ENCODE results near the gene INPP5A. TPM values are rescaled to one million over a fixed set of nuclear protein-coding genes. Genes with fewer than 3 reads are reported as not detected.

Gene INPP5A
- polyA plus RNA-seq, 4 donors = 21.1 to 25.0 (median 22.8) TPM

DNA sequence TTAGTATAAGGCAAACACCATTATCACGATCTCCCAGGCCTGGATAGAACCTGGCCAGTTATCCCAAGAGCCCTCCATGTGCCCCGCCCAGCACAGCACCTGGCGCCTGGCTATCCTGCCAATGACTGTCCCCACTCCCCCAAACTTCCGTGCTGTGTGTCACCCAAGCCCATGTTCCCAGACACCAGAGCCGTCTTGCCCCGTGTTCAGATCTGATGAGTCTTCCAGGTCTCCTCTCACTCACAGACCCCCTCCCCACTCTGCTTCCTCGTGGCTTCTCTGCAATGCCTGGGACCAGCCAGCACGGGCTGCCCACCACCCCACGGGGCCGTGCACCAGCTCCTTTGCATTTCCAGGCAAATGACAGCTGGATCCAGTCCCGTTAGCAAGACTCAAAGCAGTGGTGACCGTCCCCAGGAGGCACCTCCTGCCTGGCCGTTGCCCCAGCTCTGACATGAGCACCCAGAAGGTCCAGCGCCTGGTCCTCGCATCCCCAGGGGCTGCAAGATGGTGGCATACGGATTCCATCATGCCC lies 43.8 kb upstream of the INPP5A start:
- H3K27me3 ChIP-seq (ENCODE audit: control insufficient read depth in 3 of 3, insufficient read depth in 3 of 3, low read length in 3 of 3) = peaks cover 0 to 2% (median 0%) of the 10 kb centered on the region in 3 donors
- DNase-seq (no peak), FAIRE-seq (no peak)
- no peaks in the 10 kb centered on the region for H3K9me3 ChIP-seq (ENCODE audit: control insufficient read depth in 2 of 2, insufficient read depth in 1 of 2, low read depth in 1 of 2, low read length in 1 of 2)
- H3K27ac ChIP-seq (ENCODE audit: low read depth in 1 of 3, low read length in 2 of 3) = no peak overlapping the region
- no peaks in the 10 kb centered on the region for H3K36me3 ChIP-seq (ENCODE audit: control insufficient read depth in 3 of 3, insufficient read depth in 2 of 3, low read depth in 1 of 3, low read length in 3 of 3)
- no peak overlapping the region for H3K4me3 ChIP-seq (ENCODE audit: low read depth in 1 of 3, low read length in 3 of 3)
- H3K4me1 ChIP-seq (ENCODE audit: control insufficient read depth in 3 of 3, insufficient read depth in 2 of 3, low read depth in 1 of 3, low read length in 2 of 3) = no peaks in the 10 kb centered on the region
- WGBS, 3 donors = 70 to 81% (median 73%) methylated on average over 16 of the region's 16 CpGs

DNA sequence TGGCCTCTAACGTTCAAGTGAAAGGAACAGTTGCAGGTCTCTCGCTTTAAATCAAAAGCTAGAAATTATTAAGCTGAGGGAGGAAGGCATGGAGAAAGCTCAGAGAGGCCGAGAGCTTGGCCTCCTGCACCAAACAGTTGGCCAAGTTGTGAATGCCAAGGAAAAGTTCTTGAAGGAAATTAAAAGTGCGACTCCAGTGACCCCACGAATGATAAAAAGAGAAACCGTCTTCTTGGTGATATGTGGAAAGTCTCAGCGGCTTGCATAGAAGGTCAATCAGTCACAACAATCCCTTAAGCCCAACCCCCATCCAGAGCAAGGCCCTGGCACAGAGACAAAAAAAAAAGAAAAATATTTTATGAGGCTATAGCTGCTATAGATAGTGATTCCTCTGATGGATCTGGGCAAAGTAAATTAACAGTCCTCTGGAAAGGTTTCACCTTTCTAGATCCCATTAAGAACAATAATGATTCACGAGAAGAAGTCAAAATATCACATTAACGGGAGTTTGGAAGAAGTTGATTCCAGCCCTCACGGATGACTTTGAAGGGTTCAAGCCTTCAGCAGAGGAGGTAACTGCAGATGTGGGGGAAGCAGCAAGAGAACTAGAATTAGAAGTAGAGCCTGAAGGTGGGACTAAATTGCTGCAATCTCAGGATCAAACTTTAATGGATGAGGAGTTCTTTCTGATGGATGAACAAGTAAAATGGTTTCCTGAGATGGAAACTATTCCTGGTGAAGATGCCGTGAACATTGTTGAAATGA lies 42.5 kb upstream of the INPP5A start:
- no peak overlapping the region for H3K27ac ChIP-seq (ENCODE audit: low read depth in 1 of 3, low read length in 2 of 3)
- no peak for FAIRE-seq

DNA sequence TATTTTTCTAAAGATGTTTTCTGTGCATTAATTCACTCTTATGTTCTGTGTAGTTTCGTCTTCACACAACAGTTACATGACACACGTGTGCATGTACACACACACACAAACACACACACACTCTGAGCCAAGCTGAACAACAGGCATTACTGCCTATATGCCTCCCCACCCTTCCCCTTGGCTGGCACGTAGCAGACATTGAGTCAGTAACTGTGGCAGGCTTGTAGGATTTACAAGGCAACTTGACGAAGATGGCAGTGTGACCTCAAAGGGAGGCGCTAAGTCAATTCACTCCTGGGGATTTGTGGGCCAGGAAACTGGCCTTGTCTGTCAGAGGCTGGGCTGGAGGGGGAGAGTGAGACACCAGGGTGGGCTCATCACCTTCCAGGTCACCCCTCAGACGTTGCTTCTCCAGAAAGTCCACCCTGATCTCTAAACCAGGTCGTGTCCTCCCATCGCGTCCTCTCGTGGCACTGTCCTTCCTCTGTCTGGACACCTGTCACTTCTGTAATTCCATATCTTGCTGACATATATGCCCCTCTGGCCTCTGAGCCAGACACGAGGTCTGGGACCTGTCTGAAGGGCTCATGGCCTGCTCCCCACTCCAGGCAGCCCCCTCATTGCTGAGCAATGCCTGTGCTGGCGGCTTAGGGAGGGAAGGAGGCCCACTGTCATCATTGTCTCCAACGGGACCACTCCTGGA lies 41.1 kb upstream of the INPP5A start:
- no peak for FAIRE-seq
- Histone ChIP-seq H3K36me3 (ENCODE audit: control insufficient read depth in 3 of 3, insufficient read depth in 2 of 3, low read depth in 1 of 3, low read length in 3 of 3) (no peaks in the 10 kb centered on the region), H3K9me3 (ENCODE audit: control insufficient read depth in 2 of 2, insufficient read depth in 1 of 2, low read depth in 1 of 2, low read length in 1 of 2) (no peaks in the 10 kb centered on the region), H3K4me3 (ENCODE audit: low read depth in 1 of 3, low read length in 3 of 3) (no peak overlapping the region), H3K27ac (ENCODE audit: low read depth in 1 of 3, low read length in 2 of 3) (no peak overlapping the region), H3K27me3 (ENCODE audit: control insufficient read depth in 3 of 3, insufficient read depth in 3 of 3, low read length in 3 of 3) (peaks cover 0 to 2% (median 0%) of the 10 kb centered on the region in 3 donors), H3K4me1 (ENCODE audit: control insufficient read depth in 3 of 3, insufficient read depth in 2 of 3, low read depth in 1 of 3, low read length in 2 of 3) (no peaks in the 10 kb centered on the region)
- DNase-seq = no peak
- 78 to 82% (median 79%) methylated on average over 13 of the region's 13 CpGs for whole genome bisulfite sequencing, 3 donors

More for the DNA sequence above, 42.5 kb upstream of the INPP5A start:
- no peak for DNase-seq
- no peaks in the 10 kb centered on the region for H3K9me3 ChIP-seq (ENCODE audit: control insufficient read depth in 2 of 2, insufficient read depth in 1 of 2, low read depth in 1 of 2, low read length in 1 of 2)
- no peaks in the 10 kb centered on the region for H3K36me3 ChIP-seq (ENCODE audit: control insufficient read depth in 3 of 3, insufficient read depth in 2 of 3, low read depth in 1 of 3, low read length in 3 of 3)
- H3K4me1 ChIP-seq (ENCODE audit: control insufficient read depth in 3 of 3, insufficient read depth in 2 of 3, low read depth in 1 of 3, low read length in 2 of 3) = no peaks in the 10 kb centered on the region
- peaks cover 0 to 2% (median 0%) of the 10 kb centered on the region in 3 donors for H3K27me3 ChIP-seq (ENCODE audit: control insufficient read depth in 3 of 3, insufficient read depth in 3 of 3, low read length in 3 of 3)
- WGBS, 3 donors = 37 to 65% (median 46%) methylated on average over 11 of the region's 11 CpGs
- H3K4me3 ChIP-seq (ENCODE audit: low read depth in 1 of 3, low read length in 3 of 3) = no peak overlapping the region

DNA sequence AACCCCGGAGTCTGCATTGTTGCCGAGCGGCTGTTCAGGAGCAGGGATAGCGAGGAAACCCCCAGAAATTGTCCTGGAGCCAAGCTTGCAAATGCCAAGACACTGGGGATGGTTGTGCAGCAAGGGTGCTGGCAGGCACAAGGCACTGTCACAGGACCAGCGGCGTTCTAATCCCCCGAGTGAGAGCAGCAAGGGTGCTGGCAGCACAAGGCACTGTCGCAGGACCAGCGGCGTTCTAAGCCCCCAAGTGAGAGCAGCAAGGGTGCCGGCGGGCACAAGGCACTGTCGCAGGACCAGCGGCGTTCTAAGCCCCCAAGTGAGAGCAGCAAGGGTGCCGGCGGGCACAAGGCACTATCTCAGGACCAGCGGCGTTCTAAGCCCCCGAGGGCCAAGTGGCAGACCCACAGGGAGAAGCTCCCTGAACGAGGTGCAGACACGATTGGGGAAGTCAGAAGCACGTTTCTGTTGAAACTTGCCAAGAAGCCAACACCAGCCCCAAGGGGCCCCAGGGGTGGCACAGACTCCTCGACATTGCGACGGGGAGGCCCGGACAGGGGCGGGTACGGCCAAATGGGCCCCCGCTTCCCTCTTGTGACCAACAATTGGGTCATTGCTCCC lies 40.4 kb upstream of the INPP5A start:
- Histone ChIP-seq H3K36me3 (ENCODE audit: control insufficient read depth in 3 of 3, insufficient read depth in 2 of 3, low read depth in 1 of 3, low read length in 3 of 3) (no peaks in the 10 kb centered on the region), H3K9me3 (ENCODE audit: control insufficient read depth in 2 of 2, insufficient read depth in 1 of 2, low read depth in 1 of 2, low read length in 1 of 2) (no peaks in the 10 kb centered on the region), H3K27me3 (ENCODE audit: control insufficient read depth in 3 of 3, insufficient read depth in 3 of 3, low read length in 3 of 3) (peaks cover 0 to 2% (median 0%) of the 10 kb centered on the region in 3 donors), H3K4me1 (ENCODE audit: control insufficient read depth in 3 of 3, insufficient read depth in 2 of 3, low read depth in 1 of 3, low read length in 2 of 3) (no peaks in the 10 kb centered on the region), H3K4me3 (ENCODE audit: low read depth in 1 of 3, low read length in 3 of 3) (no peak overlapping the region), H3K27ac (ENCODE audit: low read depth in 1 of 3, low read length in 2 of 3) (no peak overlapping the region)
- WGBS, 3 donors = 80 to 87% (median 84%) methylated on average over 28 to 30 of the region's 30 CpGs
- FAIRE-seq = no peak
- DNase-seq = no peak

DNA sequence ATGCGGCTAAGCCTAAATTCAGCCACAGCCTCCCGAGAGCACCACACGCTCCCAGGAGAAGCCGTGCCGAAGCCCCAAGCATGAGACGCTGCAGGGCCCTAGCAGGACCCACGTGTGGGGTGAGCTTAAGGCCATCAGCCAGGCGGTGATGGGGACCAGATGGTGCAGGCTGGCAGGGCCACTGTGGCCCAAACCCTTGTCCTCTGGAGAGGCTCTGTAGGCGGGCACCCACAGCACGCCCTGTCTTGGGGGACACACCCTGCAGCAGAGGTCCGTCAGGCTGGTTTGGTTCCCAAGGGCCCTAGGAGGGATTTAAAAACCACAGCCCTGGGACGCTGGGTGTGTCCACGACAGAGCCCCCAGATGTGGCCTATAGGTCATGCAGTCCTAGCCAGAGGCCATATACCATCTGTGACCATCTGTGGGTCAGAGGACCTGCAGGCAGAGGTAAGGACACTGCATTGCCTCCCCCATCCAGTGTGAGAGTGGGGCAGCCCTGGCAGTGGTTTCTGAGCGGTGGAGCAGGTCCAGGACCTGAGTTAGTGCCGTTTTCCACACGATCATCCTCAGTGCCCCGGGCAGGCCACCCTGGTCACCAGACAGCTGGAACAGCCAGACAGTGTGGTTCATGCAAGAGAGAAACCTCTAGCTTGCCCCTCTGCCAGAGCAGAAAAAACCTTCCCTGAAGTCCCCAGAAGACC lies 39.6 kb upstream of the INPP5A start:
- no peak for FAIRE-seq
- Histone ChIP-seq H3K27me3 (ENCODE audit: control insufficient read depth in 3 of 3, insufficient read depth in 3 of 3, low read length in 3 of 3) (peaks cover 0 to 2% (median 0%) of the 10 kb centered on the region in 3 donors), H3K4me3 (ENCODE audit: low read depth in 1 of 3, low read length in 3 of 3) (no peak overlapping the region), H3K27ac (ENCODE audit: low read depth in 1 of 3, low read length in 2 of 3) (no peak overlapping the region), H3K36me3 (ENCODE audit: control insufficient read depth in 3 of 3, insufficient read depth in 2 of 3, low read depth in 1 of 3, low read length in 3 of 3) (no peaks in the 10 kb centered on the region), H3K4me1 (ENCODE audit: control insufficient read depth in 3 of 3, insufficient read depth in 2 of 3, low read depth in 1 of 3, low read length in 2 of 3) (no peaks in the 10 kb centered on the region), H3K9me3 (ENCODE audit: control insufficient read depth in 2 of 2, insufficient read depth in 1 of 2, low read depth in 1 of 2, low read length in 1 of 2) (no peaks in the 10 kb centered on the region)
- DNase-seq = no peak
- 77 to 84% (median 84%) methylated on average over 16 to 17 of the region's 17 CpGs for WGBS, 3 donors

DNA sequence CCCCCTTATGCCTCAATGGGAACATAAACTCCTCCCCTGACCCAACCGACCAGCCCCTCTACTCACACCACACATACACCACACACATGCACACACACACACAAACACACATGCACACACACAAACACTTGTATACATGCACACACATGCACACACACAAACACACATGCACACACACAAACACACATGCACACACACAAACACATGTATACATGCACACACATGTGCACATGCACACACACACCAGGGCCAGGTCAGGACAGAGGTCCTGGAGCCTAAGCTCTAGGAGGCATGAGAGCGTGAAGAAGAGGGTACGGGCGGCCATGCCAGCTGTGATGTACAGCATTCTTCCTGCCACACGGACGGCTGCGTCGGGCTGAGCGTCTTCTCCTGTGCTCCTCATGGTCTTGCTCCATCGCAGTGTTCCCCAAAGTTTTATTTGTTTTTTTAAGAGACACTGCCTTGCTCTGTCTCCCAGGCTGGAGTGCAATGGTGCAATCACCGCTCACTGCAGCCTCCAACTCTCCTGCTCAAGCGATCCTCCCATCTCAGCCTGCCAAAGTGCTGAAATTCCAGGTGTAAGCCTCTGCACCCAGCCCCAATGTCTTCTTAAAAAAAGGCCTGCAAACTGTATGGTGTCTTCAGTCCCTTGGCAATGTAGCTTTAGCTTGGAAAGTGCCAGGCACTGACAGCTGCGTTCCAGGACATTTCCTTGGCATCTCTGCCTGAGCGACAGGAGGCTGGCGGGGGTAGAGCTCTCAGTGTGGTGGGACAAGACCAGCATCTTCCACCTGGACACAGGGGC lies 38.8 kb upstream of the INPP5A start:
- DNase-seq (no peak), FAIRE-seq (no peak)
- 84 to 92% (median 91%) methylated on average over 15 of the region's 15 CpGs for WGBS, 3 donors
- no peaks in the 10 kb centered on the region for H3K4me1 ChIP-seq (ENCODE audit: control insufficient read depth in 3 of 3, insufficient read depth in 2 of 3, low read depth in 1 of 3, low read length in 2 of 3)
- no peak overlapping the region for H3K27ac ChIP-seq (ENCODE audit: low read depth in 1 of 3, low read length in 2 of 3)
- no peaks in the 10 kb centered on the region for H3K36me3 ChIP-seq (ENCODE audit: control insufficient read depth in 3 of 3, insufficient read depth in 2 of 3, low read depth in 1 of 3, low read length in 3 of 3)
- peaks cover 0 to 2% (median 0%) of the 10 kb centered on the region in 3 donors for H3K27me3 ChIP-seq (ENCODE audit: control insufficient read depth in 3 of 3, insufficient read depth in 3 of 3, low read length in 3 of 3)
- H3K9me3 ChIP-seq (ENCODE audit: control insufficient read depth in 2 of 2, insufficient read depth in 1 of 2, low read depth in 1 of 2, low read length in 1 of 2) = no peaks in the 10 kb centered on the region
- H3K4me3 ChIP-seq (ENCODE audit: low read depth in 1 of 3, low read length in 3 of 3) = no peak overlapping the region

DNA sequence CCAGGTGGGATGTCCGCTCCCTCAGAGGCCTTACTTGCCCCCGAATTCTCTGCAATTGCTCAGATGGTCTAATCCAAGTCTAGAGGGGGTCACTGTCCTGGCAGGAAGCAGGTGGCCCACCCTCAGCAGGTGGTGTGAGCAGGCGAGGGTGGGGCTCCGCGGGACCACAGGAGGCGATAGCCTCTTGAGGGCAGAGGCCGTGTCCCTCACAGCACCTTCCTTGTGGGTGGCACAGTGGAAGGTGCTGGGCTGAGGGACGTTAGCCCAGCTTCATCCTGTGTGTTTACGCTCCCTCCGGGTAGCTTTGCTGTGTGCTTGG lies 38.3 kb upstream of the INPP5A start:
- H3K27me3 ChIP-seq (ENCODE audit: control insufficient read depth in 3 of 3, insufficient read depth in 3 of 3, low read length in 3 of 3) = peaks cover 0 to 2% (median 0%) of the 10 kb centered on the region in 3 donors
- DNase-seq (no peak), FAIRE-seq (no peak)
- no peak overlapping the region for H3K27ac ChIP-seq (ENCODE audit: low read depth in 1 of 3, low read length in 2 of 3)
- no peak overlapping the region for H3K4me3 ChIP-seq (ENCODE audit: low read depth in 1 of 3, low read length in 3 of 3)
- WGBS, 3 donors = 82 to 89% (median 85%) methylated on average over 10 of the region's 10 CpGs
- H3K36me3 ChIP-seq (ENCODE audit: control insufficient read depth in 3 of 3, insufficient read depth in 2 of 3, low read depth in 1 of 3, low read length in 3 of 3) = no peaks in the 10 kb centered on the region
- no peaks in the 10 kb centered on the region for H3K4me1 ChIP-seq (ENCODE audit: control insufficient read depth in 3 of 3, insufficient read depth in 2 of 3, low read depth in 1 of 3, low read length in 2 of 3)
- H3K9me3 ChIP-seq (ENCODE audit: control insufficient read depth in 2 of 2, insufficient read depth in 1 of 2, low read depth in 1 of 2, low read length in 1 of 2) = no peaks in the 10 kb centered on the region
